K562 (cell line): ENCODE results near the gene KNOP1. TPM values are rescaled to one million over a fixed set of nuclear protein-coding genes. Genes with fewer than 3 reads are reported as not detected.

ENCODE experiments used
- BRCA1 ChIP-seq, 2 experiments: fragments of 450-650 bp in 1 of 2; sonication (generic) in 1 of 2; formaldehyde crosslinking in 1 of 2; IDR thresholded peaks; 2 replicates each; pipeline versions ENCODE4 v1.5.0 to v1.6.1; 2017 to 2020; ENCODE audit warnings: mild to moderate bottlenecking in 1 of 2, missing genetic modification reagents in 1 of 2
- CC2D1A ChIP-seq: fragments of 450-650 bp; IDR thresholded peaks from 2 replicates; pipeline ENCODE4 v1.6.1; 2017; ENCODE audit warnings: mild to moderate bottlenecking
- ELF2 ChIP-seq: fragments of 250-450 bp; sonication (Bioruptor Pico); IDR thresholded peaks from 2 replicates; pipeline ENCODE4 v1.5.0; 2021; ENCODE audit warnings: mild to moderate bottlenecking
- GATAD2B ChIP-seq: fragments of 450-650 bp; IDR thresholded peaks from 2 replicates; pipeline ENCODE4 v1.6.1; 2017; ENCODE audit warnings: mild to moderate bottlenecking, borderline replicate concordance
- HDAC2 ChIP-seq: fragments of 450-650 bp; IDR thresholded peaks from 2 replicates; pipeline ENCODE4 v1.6.1; 2016; ENCODE audit warnings: mild to moderate bottlenecking
- HDGF ChIP-seq: fragments of 450-650 bp; IDR thresholded peaks from 2 replicates; pipeline ENCODE4 v1.6.1; 2016
- HLTF ChIP-seq: fragments of 450-650 bp; IDR thresholded peaks from 2 replicates; pipeline ENCODE4 v1.6.1; 2016
- MTF1 ChIP-seq: fragments of 250-450 bp; sonication (Bioruptor Pico); IDR thresholded peaks from 2 replicates; pipeline ENCODE4 v1.9.0; 2021; ENCODE audit warnings: moderate library complexity, mild to moderate bottlenecking, inconsistent platforms, borderline replicate concordance
- NCOR1 ChIP-seq: fragments of 450-650 bp; IDR thresholded peaks from 2 replicates; pipeline ENCODE4 v1.6.1; 2016; ENCODE audit warnings: mild to moderate bottlenecking, moderate library complexity
- RBM39 ChIP-seq: fragments of 200-400 bp; formaldehyde crosslinking; optimal IDR thresholded peaks from 2 replicates; pipeline ENCODE3; 2018; ENCODE audit warnings: low read depth, low read length
- SAP30 ChIP-seq: fragments of 200-600 bp; sonication (generic); IDR thresholded peaks from 2 replicates; pipeline ENCODE4 v1.6.1; 2012; ENCODE audit warnings: borderline replicate concordance, low read depth, mild to moderate bottlenecking, moderate library complexity, low read length, control low read depth, inconsistent platforms; ENCODE audit not compliant: insufficient read depth, poor library complexity, severe bottlenecking
- SLC30A9 ChIP-seq: fragments of 250-450 bp; sonication (Bioruptor Pico); IDR thresholded peaks from 2 replicates; pipeline ENCODE4 v1.8.0; 2022; ENCODE audit warnings: mild to moderate bottlenecking, moderate library complexity
- SMARCC2 ChIP-seq: fragments of 450-650 bp; IDR thresholded peaks from 2 replicates; pipeline ENCODE4 v1.6.1; 2017; ENCODE audit warnings: antibody characterized with exemption, moderate library complexity, mild to moderate bottlenecking, low read depth
- SRSF9 ChIP-seq: fragments of 200-400 bp; formaldehyde crosslinking; IDR thresholded peaks from 2 replicates; pipeline ENCODE4 v1.6.1; 2017; ENCODE audit warnings: low read depth, low read length, borderline replicate concordance
- TBL1XR1 ChIP-seq, 2 experiments: IDR thresholded peaks; 2 replicates each; pipeline ENCODE4 v1.6.1; 2012; ENCODE audit warnings: improper control_type of control experiment in 2 of 2, low read length in 2 of 2, mild to moderate bottlenecking in 1 of 2
- XRCC4 ChIP-seq: IDR thresholded peaks from one replicate; pipeline ENCODE4 v1.6.1; 2011; ENCODE audit not compliant: insufficient read depth, insufficient read length; ENCODE audit errors: extremely low read depth
- ZKSCAN3 ChIP-seq: fragments of 250-450 bp; sonication (Bioruptor Pico); IDR thresholded peaks from 2 replicates; pipeline ENCODE4 v1.4.0; 2020
- ZNF324 ChIP-seq: fragments of 250-450 bp; sonication (Bioruptor Pico); IDR thresholded peaks from 2 replicates; pipeline ENCODE4 v1.4.0; 2020; ENCODE audit warnings: mild to moderate bottlenecking
- ZNF584 ChIP-seq: fragments of 200-800 bp; sonication (Bioruptor generic); IDR thresholded peaks from 2 replicates; pipeline ENCODE4 v1.6.1; 2016; ENCODE audit warnings: low read depth, mild to moderate bottlenecking, missing genetic modification characterization, missing compliant biosample characterization
- ZNF717 ChIP-seq: fragments of 250-450 bp; sonication (Bioruptor Pico); IDR thresholded peaks from 2 replicates; pipeline ENCODE4 v1.5.0; 2021
- polyA plus RNA-seq, 8 experiments: library from polyadenylated mRNA; depleted of rRNA in 4 of 8; stranded (reverse) in 5 of 8; unstranded in 3 of 8; fragments of >200 nt; fragmentation: Nextera tagmentation in 2 of 8; fragmentation: Illumina TruSeq in 1 of 8; extraction: Ambion mirVana in 2 of 8; extraction: Trizol in 1 of 8; gene quantifications; 2 replicates each; pipeline versions ENCODE4 v1.2.1 to v1.2.3, GENCODE V29; 2011 to 2014; ENCODE audit warnings: inconsistent platforms in 1 of 8, missing spikeins in 1 of 8
- total RNA-seq, 7 experiments: library from RNA; depleted of rRNA in 6 of 7; stranded (reverse); fragments of >200 nt in 6 of 7; fragmentation: Illumina TruSeq in 2 of 7; extraction: Trizol in 2 of 7; gene quantifications; 2 replicates each; pipeline versions ENCODE4 v1.2.1 to v1.2.3, GENCODE V29; 2011 to 2021; ENCODE audit warnings: low replicate concordance in 1 of 7
- TF ChIP-seq, protein P1 (sequence below): fragments of 250-450 bp; sonication (Bioruptor Pico); IDR thresholded peaks from 2 replicates; pipeline ENCODE4 v1.9.0; 2021; ENCODE audit warnings: mild to moderate bottlenecking, inconsistent platforms
- TF ChIP-seq, protein P2 (sequence below): fragments of 250-450 bp; sonication (Bioruptor Pico); IDR thresholded peaks from 2 replicates; pipeline ENCODE4 v1.8.0; 2021; ENCODE audit warnings: moderate library complexity, mild to moderate bottlenecking, inconsistent platforms
- TF ChIP-seq, protein P3 (sequence below): fragments of 450-650 bp; formaldehyde crosslinking; IDR thresholded peaks from 2 replicates; pipeline ENCODE4 v1.4.0; 2022; ENCODE audit warnings: mild to moderate bottlenecking, moderate library complexity

Gene KNOP1
- total and polyA plus RNA-seq, 9 of the 15 experiments (the other 6 are each of a cell fraction or from before 2014, with no cell fraction given): 22.4 to 57.6 (median 39.3) TPM

DNA sequence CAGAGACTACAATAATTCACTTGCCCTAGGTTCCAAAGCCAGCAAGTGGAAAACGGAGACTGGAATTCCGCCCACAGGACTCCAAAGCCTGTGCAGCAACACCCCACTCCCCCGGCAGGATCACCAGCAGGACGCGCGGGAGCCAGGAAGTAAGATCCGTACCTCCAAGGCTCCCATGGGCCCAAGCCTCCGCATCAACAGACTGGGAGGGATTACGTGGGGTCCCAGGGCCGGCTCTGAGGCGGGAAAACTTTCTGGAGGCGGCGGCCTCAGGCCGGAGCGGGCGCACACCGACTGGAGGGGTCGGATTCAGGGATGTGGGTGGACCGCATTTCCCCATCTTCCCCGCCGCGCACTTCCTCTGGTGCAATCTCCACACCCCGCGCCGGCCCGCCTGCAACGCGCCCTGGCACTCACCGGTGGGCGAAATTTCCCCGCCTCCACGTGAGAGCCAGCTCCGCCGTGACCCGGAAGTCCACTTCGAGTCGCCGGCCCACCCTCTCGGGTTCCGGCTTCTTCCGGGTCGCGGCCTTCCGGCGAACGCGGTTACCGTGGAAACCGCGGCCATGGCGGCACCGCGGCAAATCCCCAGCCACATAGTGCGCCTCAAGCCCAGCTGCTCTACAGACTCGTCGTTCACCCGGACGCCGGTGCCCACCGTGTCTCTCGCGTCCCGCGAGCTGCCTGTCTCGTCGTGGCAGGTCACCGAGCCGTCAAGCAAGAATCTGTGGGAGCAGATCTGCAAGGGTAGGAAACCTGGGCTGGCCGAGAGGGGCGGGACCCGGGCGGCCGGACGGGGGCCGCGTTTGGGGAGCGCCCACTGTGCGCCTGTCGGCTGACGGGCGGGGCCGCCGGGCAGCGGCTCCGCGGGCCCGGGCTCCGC is at the start of gene KNOP1, which contains the start of gene IQCK (continued):
- TF ChIP-seq, protein P1, sequence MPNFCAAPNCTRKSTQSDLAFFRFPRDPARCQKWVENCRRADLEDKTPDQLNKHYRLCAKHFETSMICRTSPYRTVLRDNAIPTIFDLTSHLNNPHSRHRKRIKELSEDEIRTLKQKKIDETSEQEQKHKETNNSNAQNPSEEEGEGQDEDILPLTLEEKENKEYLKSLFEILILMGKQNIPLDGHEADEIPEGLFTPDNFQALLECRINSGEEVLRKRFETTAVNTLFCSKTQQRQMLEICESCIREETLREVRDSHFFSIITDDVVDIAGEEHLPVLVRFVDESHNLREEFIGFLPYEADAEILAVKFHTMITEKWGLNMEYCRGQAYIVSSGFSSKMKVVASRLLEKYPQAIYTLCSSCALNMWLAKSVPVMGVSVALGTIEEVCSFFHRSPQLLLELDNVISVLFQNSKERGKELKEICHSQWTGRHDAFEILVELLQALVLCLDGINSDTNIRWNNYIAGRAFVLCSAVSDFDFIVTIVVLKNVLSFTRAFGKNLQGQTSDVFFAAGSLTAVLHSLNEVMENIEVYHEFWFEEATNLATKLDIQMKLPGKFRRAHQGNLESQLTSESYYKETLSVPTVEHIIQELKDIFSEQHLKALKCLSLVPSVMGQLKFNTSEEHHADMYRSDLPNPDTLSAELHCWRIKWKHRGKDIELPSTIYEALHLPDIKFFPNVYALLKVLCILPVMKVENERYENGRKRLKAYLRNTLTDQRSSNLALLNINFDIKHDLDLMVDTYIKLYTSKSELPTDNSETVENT (CRISPR knock-in tag): no peak
- TF ChIP-seq ZKSCAN3 (no peak), HDGF (no peak), RBM39 (no peak), SMARCC2 (no peak), HDAC2 (peak; percentile 89), NCOR1 (no peak), BRCA1 (IDR thresholded peaks at IDR 0.05) (no peak), BRCA1 (CRISPR knock-in tag; IDR thresholded peaks at IDR 0.05) (no peak), ELF2 (CRISPR knock-in tag) (peak; percentile 82), XRCC4 (no peak), TBL1XR1 (IDR thresholded peaks at IDR 0.05; ENCODE audit: low read length in 2 of 2) (0 out of 4 replicates have a peak, but pooled peaks of 1 of the 2 experiments have one; percentile 39), ZNF324 (CRISPR knock-in tag) (no peak), SLC30A9 (CRISPR knock-in tag) (no peak), SRSF9 (no peak), GATAD2B (no peak), HLTF (0 out of 2 replicates have a peak, but pooled peaks have one; percentile 38), MTF1 (CRISPR knock-in tag) (no peak), SAP30 (peak; percentile 98), ZNF584 (CRISPR knock-in tag) (no peak), ZNF717 (no peak), CC2D1A (no peak; the same call in 1 of the 2 replicates)
- TF ChIP-seq, protein P2, sequence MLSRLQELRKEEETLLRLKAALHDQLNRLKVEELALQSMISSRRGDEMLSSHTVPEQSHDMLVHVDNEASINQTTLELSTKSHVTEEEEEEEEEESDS (CRISPR knock-in tag): no peak
- TF ChIP-seq, protein P3, sequence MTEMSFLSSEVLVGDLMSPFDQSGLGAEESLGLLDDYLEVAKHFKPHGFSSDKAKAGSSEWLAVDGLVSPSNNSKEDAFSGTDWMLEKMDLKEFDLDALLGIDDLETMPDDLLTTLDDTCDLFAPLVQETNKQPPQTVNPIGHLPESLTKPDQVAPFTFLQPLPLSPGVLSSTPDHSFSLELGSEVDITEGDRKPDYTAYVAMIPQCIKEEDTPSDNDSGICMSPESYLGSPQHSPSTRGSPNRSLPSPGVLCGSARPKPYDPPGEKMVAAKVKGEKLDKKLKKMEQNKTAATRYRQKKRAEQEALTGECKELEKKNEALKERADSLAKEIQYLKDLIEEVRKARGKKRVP (CRISPR knock-in tag): no peak
